ENCODE results near the gene RGL2.

- no peak for TF ChIP-seq POLR2A (IDR thresholded peaks at IDR 0.05)
- TF ChIP-seq CTCF (IDR thresholded peaks at IDR 0.05), result no peak
- no peak for TF ChIP-seq POLR2AphosphoS5 (IDR thresholded peaks at IDR 0.05)
Measured at GRCh38 chr6:33296797-33297405, 1.8 kb downstream of the RGL2 start.
